ENCODE results near the gene FBXO31.

Gene FBXO31

DNA sequence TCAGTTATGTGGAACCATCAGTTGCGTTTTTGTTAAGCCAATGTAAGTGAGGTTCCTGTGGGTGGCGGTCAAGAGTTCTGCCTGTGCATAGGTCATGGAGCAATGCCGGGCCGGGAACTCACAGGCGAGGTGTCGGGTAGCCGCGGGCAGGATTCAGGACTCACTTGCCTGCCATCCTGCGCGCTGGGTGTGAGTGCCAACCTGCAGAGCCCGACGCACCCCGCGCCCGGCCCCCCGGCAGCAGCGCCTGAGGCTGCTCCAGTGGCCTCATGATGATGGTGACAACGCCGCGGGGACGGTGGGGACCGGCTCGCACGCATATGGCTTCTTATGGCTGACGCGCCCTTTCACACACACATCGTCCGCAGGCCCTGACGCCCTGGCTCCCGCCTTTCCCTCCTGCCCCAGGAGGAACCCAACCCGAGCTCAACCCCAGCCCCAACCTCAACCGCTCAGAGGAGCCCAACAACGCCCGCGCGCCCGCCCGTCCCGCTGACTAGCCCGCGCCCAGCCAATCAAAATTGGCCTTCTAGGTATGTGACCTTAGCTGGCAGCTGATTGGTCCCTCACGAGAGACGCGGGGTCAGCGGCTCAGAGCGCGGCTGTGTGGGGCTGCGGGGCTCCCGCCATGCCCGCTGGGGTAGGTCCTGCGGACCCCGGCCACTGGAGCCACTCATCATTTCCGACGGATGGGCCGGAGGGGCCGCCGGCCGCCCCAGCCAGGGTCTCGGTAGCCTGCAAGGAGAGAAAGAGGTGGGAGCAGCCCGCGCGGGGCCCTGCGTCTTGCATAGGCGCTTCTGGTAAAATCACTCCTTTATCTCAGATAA is 66.4 kb downstream of the FBXO31 start, which contains the start of gene C16orf95:
TSS of gene C16orf95 (minus strand) at position 470 of the 827 bp plus-strand sequence. CDS start at position 320, 150 bp downstream.
- peak within 1 kb of the TSS; percentile 100 for H3K9ac ChIP-seq (ENCODE audit: low read depth, low read length)
- no peaks in the 10 kb centered on the region for H3K27me3 ChIP-seq (ENCODE audit: control insufficient read depth, insufficient read depth, low read length)
- H3K4me1 ChIP-seq (ENCODE audit: control insufficient read depth, insufficient read depth, low read length), result peaks cover 7% of the 10 kb centered on the region
- no peaks in the 10 kb centered on the region for H3K9me3 ChIP-seq (replicated peaks; ENCODE audit: low read length)
- no peaks in the 10 kb centered on the region for H3K36me3 ChIP-seq (ENCODE audit: insufficient read depth, low read length)
- H3K4me2 ChIP-seq (ENCODE audit: low read length), result peak within 1 kb of the TSS; percentile 96
- peak within 1 kb of the TSS; percentile 86 for H3K4me3 ChIP-seq (ENCODE audit: low read length)

GRCh38 chr16:87316450-87316922 is 67.1 kb downstream of the FBXO31 start:
- peak overlapping the region; percentile 100 for H3K9ac ChIP-seq (ENCODE audit: low read depth, low read length)
- H3K4me2 ChIP-seq (ENCODE audit: low read length), result peak overlapping the region; percentile 96
- H3K36me3 ChIP-seq (ENCODE audit: insufficient read depth, low read length), result no peaks in the 10 kb centered on the region
- peaks cover 7% of the 10 kb centered on the region for H3K4me1 ChIP-seq (ENCODE audit: control insufficient read depth, insufficient read depth, low read length)
- H3K9me3 ChIP-seq (replicated peaks; ENCODE audit: low read length), result no peaks in the 10 kb centered on the region
- H3K4me3 ChIP-seq (ENCODE audit: low read length), result peak overlapping the region; percentile 86
- H3K27me3 ChIP-seq (ENCODE audit: control insufficient read depth, insufficient read depth, low read length), result no peaks in the 10 kb centered on the region

DNA sequence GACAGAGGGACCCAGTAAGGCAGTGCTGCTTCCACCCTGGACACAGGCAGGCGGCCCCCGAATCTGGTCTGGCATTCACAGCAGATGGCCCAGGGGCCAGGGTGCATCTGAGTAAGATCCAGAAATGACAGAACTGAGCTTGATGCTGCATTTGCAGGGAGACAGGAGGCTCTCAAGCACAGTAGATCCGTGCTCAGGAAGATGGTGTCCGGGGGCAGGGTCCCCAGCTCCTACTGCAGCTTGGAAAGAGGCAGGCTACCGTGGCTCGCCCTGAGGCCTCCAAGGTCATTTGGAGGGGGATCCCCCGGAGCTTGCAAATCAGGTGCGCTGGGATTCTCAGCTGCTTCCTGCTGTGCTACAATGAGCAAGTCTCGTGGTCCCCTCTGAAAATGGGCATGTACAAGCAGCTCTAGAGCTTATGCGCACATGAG is 68.6 kb downstream of the FBXO31 start:
- Histone ChIP-seq H3K9me3 (replicated peaks; ENCODE audit: low read length) (no peaks in the 10 kb centered on the region), H3K27me3 (ENCODE audit: control insufficient read depth, insufficient read depth, low read length) (no peaks in the 10 kb centered on the region), H3K36me3 (ENCODE audit: insufficient read depth, low read length) (no peaks in the 10 kb centered on the region), H3K4me3 (ENCODE audit: low read length) (no peak overlapping the region), H3K4me1 (ENCODE audit: control insufficient read depth, insufficient read depth, low read length) (peaks cover 7% of the 10 kb centered on the region), H3K9ac (ENCODE audit: low read depth, low read length) (no peak overlapping the region), H3K4me2 (ENCODE audit: low read length) (no peak overlapping the region)

- no peak overlapping the region for H3K4me3 ChIP-seq (ENCODE audit: low read length)
- no peaks in the 10 kb centered on the region for H3K27me3 ChIP-seq (ENCODE audit: control insufficient read depth, insufficient read depth, low read length)
- no peaks in the 10 kb centered on the region for H3K4me1 ChIP-seq (ENCODE audit: control insufficient read depth, insufficient read depth, low read length)
- no peak overlapping the region for H3K4me2 ChIP-seq (ENCODE audit: low read length)
- peaks cover 4% of the 10 kb centered on the region for H3K36me3 ChIP-seq (ENCODE audit: insufficient read depth, low read length)
- peaks cover 4% of the 10 kb centered on the region for H3K9me3 ChIP-seq (replicated peaks; ENCODE audit: low read length)
- no peak overlapping the region for H3K9ac ChIP-seq (ENCODE audit: low read depth, low read length)
Measured at GRCh38 chr16:87312008-87312407, 71.6 kb downstream of the FBXO31 start.

DNA sequence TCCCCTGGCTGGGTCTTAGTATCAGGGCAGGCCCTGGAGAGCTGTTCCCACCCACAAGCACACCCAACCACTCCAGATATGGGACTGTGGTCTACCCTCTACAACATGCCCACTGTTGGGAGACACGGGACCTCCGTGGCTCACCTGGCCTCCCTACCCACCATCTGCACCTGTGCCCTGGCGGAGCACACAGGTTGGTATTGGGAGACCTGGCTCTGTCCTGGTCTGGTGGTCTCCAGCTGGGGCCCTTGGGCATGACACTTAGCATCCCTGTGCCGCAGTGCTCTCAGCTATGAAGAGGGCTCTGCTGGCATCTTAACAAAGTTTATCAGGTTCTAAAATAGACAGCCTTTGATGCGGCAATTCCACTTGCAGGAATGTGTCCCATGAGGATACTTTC is 72.2 kb downstream of the FBXO31 start:
- H3K9ac ChIP-seq (ENCODE audit: low read depth, low read length), result no peak overlapping the region
- no peak overlapping the region for H3K4me3 ChIP-seq (ENCODE audit: low read length)
- H3K4me1 ChIP-seq (ENCODE audit: control insufficient read depth, insufficient read depth, low read length), result no peaks in the 10 kb centered on the region
- H3K4me2 ChIP-seq (ENCODE audit: low read length), result no peak overlapping the region
- H3K36me3 ChIP-seq (ENCODE audit: insufficient read depth, low read length), result peaks cover 4% of the 10 kb centered on the region
- H3K9me3 ChIP-seq (replicated peaks; ENCODE audit: low read length), result peaks cover 4% of the 10 kb centered on the region
- H3K27me3 ChIP-seq (ENCODE audit: control insufficient read depth, insufficient read depth, low read length), result no peaks in the 10 kb centered on the region

GRCh38 chr16:87310610-87311009 is 73.0 kb downstream of the FBXO31 start:
- Histone ChIP-seq H3K9ac (ENCODE audit: low read depth, low read length) (no peak overlapping the region), H3K4me1 (ENCODE audit: control insufficient read depth, insufficient read depth, low read length) (no peaks in the 10 kb centered on the region), H3K27me3 (ENCODE audit: control insufficient read depth, insufficient read depth, low read length) (no peaks in the 10 kb centered on the region), H3K36me3 (ENCODE audit: insufficient read depth, low read length) (peaks cover 4% of the 10 kb centered on the region), H3K4me2 (ENCODE audit: low read length) (no peak overlapping the region), H3K9me3 (replicated peaks; ENCODE audit: low read length) (peaks cover 4% of the 10 kb centered on the region), H3K4me3 (ENCODE audit: low read length) (no peak overlapping the region)

- H3K4me1 ChIP-seq (ENCODE audit: control insufficient read depth, insufficient read depth, low read length), result no peaks in the 10 kb centered on the region
- no peak overlapping the region for H3K9ac ChIP-seq (ENCODE audit: low read depth, low read length)
- H3K36me3 ChIP-seq (ENCODE audit: insufficient read depth, low read length), result peaks cover 4% of the 10 kb centered on the region
- H3K27me3 ChIP-seq (ENCODE audit: control insufficient read depth, insufficient read depth, low read length), result no peaks in the 10 kb centered on the region
- no peak overlapping the region for H3K4me3 ChIP-seq (ENCODE audit: low read length)
- no peak overlapping the region for H3K4me2 ChIP-seq (ENCODE audit: low read length)
- H3K9me3 ChIP-seq (replicated peaks; ENCODE audit: low read length), result peaks cover 4% of the 10 kb centered on the region
Measured at GRCh38 chr16:87309620-87310525, 73.7 kb downstream of the FBXO31 start.

DNA sequence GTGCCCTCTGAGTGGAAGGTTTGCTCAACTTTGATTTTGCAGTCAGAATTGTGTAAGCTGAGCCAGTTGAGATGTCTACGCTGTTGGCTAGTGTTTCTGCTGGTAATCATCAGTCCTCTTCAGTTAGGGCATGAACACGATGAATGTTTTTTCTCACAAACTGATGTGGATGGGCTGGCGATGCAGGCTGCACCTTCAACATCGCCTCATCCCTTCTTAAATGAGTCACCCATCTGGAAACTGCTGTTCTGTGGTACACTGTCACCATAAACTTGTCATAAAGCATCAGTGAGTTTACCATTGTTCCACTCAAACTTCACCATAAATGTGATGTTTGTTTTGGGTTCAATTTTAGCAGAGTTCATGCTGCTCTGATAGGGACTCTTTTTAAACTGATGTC is 74.8 kb downstream of the FBXO31 start:
- Histone ChIP-seq H3K4me1 (ENCODE audit: control insufficient read depth, insufficient read depth, low read length) (no peaks in the 10 kb centered on the region), H3K9ac (ENCODE audit: low read depth, low read length) (no peak overlapping the region), H3K36me3 (ENCODE audit: insufficient read depth, low read length) (peaks cover 4% of the 10 kb centered on the region), H3K27me3 (ENCODE audit: control insufficient read depth, insufficient read depth, low read length) (no peaks in the 10 kb centered on the region), H3K4me2 (ENCODE audit: low read length) (no peak overlapping the region), H3K4me3 (ENCODE audit: low read length) (no peak overlapping the region), H3K9me3 (replicated peaks; ENCODE audit: low read length) (peaks cover 4% of the 10 kb centered on the region)

GRCh38 chr16:87306516-87306915 is 77.1 kb downstream of the FBXO31 start:
- Histone ChIP-seq H3K4me1 (ENCODE audit: control insufficient read depth, insufficient read depth, low read length) (no peaks in the 10 kb centered on the region), H3K27me3 (ENCODE audit: control insufficient read depth, insufficient read depth, low read length) (no peaks in the 10 kb centered on the region), H3K4me3 (ENCODE audit: low read length) (no peak overlapping the region), H3K9ac (ENCODE audit: low read depth, low read length) (no peak overlapping the region), H3K4me2 (ENCODE audit: low read length) (no peak overlapping the region), H3K9me3 (replicated peaks; ENCODE audit: low read length) (peaks cover 4% of the 10 kb centered on the region), H3K36me3 (ENCODE audit: insufficient read depth, low read length) (peaks cover 4% of the 10 kb centered on the region)

GRCh38 chr16:87305505-87306391 is 77.8 kb downstream of the FBXO31 start:
- Histone ChIP-seq H3K27me3 (ENCODE audit: control insufficient read depth, insufficient read depth, low read length) (no peaks in the 10 kb centered on the region), H3K36me3 (ENCODE audit: insufficient read depth, low read length) (peaks cover 4% of the 10 kb centered on the region), H3K4me3 (ENCODE audit: low read length) (no peak overlapping the region), H3K9ac (ENCODE audit: low read depth, low read length) (no peak overlapping the region), H3K4me1 (ENCODE audit: control insufficient read depth, insufficient read depth, low read length) (no peaks in the 10 kb centered on the region), H3K9me3 (replicated peaks; ENCODE audit: low read length) (peaks cover 4% of the 10 kb centered on the region), H3K4me2 (ENCODE audit: low read length) (no peak overlapping the region)
